Muscle layer of colon (tissue), 2 donors: Measurements from ENCODE around the gene C4orf54.

Source experiments
- H3K27ac ChIP-seq: one replicate; pipeline ENCODE4 v1.7.0; 2013; ENCODE audit warnings: low read depth, mild to moderate bottlenecking, low read length, moderate library complexity
- H3K27me3 ChIP-seq, 2 donors: one replicate each; pipeline ENCODE4 v1.7.0; 2013; ENCODE audit warnings: low read length in 2 of 2, mild to moderate bottlenecking in 2 of 2; ENCODE audit not compliant: insufficient read depth in 2 of 2, control insufficient read depth in 1 of 2
- H3K36me3 ChIP-seq: one replicate; pipeline ENCODE4 v1.7.0; 2013; ENCODE audit warnings: mild to moderate bottlenecking, low read length; ENCODE audit not compliant: insufficient read depth
- H3K4me1 ChIP-seq: one replicate; pipeline ENCODE4 v1.7.0; 2013; ENCODE audit warnings: mild to moderate bottlenecking, low read length; ENCODE audit not compliant: insufficient read depth
- H3K4me3 ChIP-seq, 2 donors: one replicate each; pipeline ENCODE4 v1.7.0; 2013; ENCODE audit warnings: low read length in 2 of 2, low read depth in 1 of 2, mild to moderate bottlenecking in 1 of 2, moderate library complexity in 1 of 2
- H3K9ac ChIP-seq: one replicate; pipeline ENCODE4 v1.7.0; 2013; ENCODE audit warnings: low read length
- H3K9me3 ChIP-seq: one replicate; pipeline ENCODE4 v1.7.0; 2013; ENCODE audit warnings: mild to moderate bottlenecking, low read length
- donor health status: abdominal sarcoma.
- donor health status: Adenocarcinoma of cecum.

Gene C4orf54

DNA sequence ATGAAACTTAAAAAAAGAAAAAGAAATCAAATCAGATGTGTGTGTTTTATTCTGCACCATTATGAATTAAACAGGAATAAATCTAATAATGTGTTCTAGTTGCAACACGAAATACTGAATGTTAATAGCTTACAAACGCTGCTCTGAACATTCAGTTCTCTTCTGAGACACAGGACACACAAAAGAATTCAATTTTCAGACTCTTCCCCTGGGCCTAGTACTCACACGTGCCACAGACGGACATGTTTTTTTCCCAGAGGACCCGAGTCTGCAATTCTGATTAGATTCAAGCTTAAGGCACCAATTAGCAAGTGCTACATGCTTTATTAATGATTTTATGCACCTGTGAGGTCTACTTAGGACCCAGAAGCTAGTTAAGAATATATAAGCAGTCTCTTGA, 20.5 kb downstream of the C4orf54 start:
- no peak overlapping the region for H3K4me3 ChIP-seq
- no peak overlapping the region for H3K9ac ChIP-seq
- H3K27ac ChIP-seq, result no peak overlapping the region
- no peaks in the 10 kb centered on the region for H3K9me3 ChIP-seq
- no peaks in the 10 kb centered on the region for H3K27me3 ChIP-seq
- H3K4me1 ChIP-seq, result no peaks in the 10 kb centered on the region
- no peaks in the 10 kb centered on the region for H3K36me3 ChIP-seq

DNA sequence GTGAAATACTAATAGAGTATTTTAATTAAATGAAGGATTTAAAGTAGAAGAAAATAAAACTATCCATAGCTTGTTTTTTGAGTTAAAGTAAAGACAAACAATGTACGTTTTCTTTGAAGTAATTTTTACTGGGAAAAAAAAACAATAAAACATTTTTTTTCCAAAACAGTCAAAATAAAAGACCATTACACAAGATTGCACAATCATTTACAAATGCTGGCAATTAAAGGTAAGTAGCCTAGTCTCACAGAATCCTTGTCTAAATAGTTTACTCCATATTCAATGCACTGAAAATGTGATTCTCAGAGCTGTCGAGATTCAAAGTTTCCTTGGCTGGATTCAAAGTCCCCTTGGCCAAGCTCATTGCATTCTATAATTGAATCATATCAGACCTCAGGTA, 21.2 kb downstream of the C4orf54 start:
- no peak overlapping the region for H3K4me3 ChIP-seq
- no peaks in the 10 kb centered on the region for H3K27me3 ChIP-seq
- no peaks in the 10 kb centered on the region for H3K4me1 ChIP-seq
- H3K9ac ChIP-seq, result no peak overlapping the region
- no peak overlapping the region for H3K27ac ChIP-seq
- H3K36me3 ChIP-seq, result no peaks in the 10 kb centered on the region
- H3K9me3 ChIP-seq, result no peaks in the 10 kb centered on the region

DNA sequence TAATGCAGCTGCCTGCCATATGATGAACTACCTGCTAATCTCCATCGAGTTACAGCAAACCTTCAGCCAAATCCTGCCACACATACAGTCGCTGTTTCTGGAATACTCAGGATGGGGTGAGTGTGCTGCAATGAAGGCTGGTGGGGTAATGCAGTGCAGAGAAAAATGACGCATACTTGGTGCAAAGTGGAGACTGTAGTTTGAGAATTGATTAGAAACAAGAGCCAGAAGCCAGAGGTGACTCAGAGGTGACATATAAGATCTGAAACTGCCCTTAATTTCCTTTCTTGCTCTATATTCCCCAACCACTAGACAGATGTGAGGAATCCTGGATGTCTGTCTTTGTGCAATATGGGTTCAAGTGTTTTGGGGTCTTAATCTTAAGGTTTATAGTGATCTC, 22.0 kb downstream of the C4orf54 start:
- no peak overlapping the region for H3K4me3 ChIP-seq

DNA sequence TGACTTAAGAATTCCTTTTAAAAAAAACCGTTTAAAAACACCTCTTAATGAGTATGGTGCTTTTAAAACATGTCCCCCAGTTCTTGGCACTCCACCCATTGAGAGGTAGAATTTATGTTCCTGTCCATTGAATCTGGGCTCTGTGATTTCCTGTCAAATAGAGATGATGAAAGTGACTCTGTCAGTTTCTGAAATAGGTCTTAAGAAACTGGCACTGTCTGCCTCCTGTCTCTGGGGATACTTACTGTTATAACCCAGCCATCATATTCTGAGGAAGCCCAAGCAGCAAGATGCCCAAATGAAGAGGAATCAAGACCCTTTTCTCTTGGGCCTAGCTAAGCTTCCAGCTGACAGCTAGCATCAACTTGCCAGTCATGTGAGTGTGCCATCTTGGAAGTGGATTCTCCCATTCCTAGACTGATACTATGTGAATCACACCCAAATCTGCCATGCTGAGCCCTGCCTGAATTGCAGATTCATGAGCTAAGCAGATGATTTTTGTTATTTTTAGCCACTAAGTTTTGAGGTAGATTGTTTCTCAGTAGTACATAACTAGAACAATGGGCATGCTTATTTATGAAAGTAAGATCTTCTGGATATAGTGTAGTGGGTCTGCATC, 22.8 kb downstream of the C4orf54 start:
- Histone ChIP-seq H3K36me3 (no peaks in the 10 kb centered on the region), H3K27ac (no peak overlapping the region), H3K4me1 (no peaks in the 10 kb centered on the region), H3K27me3 (no peaks in the 10 kb centered on the region), H3K4me3 (no peak overlapping the region), H3K9ac (no peak overlapping the region), H3K9me3 (no peaks in the 10 kb centered on the region)

More for the DNA sequence above, 22.0 kb downstream of the C4orf54 start:
- H3K9ac ChIP-seq, result no peak overlapping the region
- no peaks in the 10 kb centered on the region for H3K9me3 ChIP-seq
- H3K36me3 ChIP-seq, result no peaks in the 10 kb centered on the region
- no peaks in the 10 kb centered on the region for H3K27me3 ChIP-seq
- no peak overlapping the region for H3K27ac ChIP-seq
- H3K4me1 ChIP-seq, result no peaks in the 10 kb centered on the region

DNA sequence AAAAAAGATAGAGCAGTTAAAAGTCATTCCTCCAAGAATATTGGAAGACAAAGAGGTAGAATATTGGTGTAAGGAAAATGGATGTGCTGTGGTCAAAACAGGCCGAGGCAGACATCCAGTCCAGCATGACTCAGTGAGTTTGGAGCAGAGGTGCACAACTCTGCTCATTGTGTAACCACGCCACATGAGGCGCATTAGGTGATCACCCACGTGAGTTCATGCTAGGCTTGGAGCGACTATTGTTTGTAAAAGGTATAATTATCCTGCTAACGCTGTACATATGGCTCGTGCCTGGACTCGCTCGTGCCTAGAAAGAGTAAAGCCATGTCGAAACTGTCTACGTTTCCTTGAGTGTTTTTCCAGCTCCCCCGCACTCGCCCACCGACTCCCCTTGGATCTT, 23.9 kb downstream of the C4orf54 start:
- H3K9ac ChIP-seq, result no peak overlapping the region
- no peak overlapping the region for H3K4me3 ChIP-seq
- H3K27ac ChIP-seq, result no peak overlapping the region
- no peaks in the 10 kb centered on the region for H3K9me3 ChIP-seq
- H3K4me1 ChIP-seq, result no peaks in the 10 kb centered on the region
- H3K36me3 ChIP-seq, result no peaks in the 10 kb centered on the region
- H3K27me3 ChIP-seq, result no peaks in the 10 kb centered on the region

DNA sequence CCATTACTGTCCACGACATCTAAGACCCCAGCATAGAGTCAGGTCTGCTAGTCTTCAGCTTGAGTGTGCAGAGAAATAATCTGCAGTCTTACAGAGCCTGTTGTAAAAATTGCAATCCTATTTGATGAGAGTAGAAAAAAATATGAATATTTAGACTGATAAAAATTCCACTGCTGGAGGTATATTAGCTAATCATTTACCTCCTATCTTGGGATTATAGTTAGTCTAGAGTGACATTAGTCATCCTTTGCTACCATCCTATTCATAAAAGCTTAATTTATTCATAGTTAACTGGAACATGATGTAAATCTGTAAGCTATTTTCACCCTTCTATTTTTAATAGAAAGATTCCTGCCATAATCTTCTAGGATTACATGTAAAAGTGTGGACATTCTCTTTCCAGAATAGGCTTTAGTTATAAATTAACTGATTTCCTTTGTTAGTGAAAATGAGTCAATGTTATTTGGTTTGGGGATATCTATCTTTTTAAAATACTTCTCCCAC, 26.7 kb downstream of the C4orf54 start:
- no peak overlapping the region for H3K27ac ChIP-seq
- H3K9me3 ChIP-seq, result no peaks in the 10 kb centered on the region
- H3K36me3 ChIP-seq, result no peaks in the 10 kb centered on the region
- no peaks in the 10 kb centered on the region for H3K4me1 ChIP-seq
- H3K4me3 ChIP-seq, result no peak overlapping the region
- no peak overlapping the region for H3K9ac ChIP-seq
- H3K27me3 ChIP-seq, result no peaks in the 10 kb centered on the region

DNA sequence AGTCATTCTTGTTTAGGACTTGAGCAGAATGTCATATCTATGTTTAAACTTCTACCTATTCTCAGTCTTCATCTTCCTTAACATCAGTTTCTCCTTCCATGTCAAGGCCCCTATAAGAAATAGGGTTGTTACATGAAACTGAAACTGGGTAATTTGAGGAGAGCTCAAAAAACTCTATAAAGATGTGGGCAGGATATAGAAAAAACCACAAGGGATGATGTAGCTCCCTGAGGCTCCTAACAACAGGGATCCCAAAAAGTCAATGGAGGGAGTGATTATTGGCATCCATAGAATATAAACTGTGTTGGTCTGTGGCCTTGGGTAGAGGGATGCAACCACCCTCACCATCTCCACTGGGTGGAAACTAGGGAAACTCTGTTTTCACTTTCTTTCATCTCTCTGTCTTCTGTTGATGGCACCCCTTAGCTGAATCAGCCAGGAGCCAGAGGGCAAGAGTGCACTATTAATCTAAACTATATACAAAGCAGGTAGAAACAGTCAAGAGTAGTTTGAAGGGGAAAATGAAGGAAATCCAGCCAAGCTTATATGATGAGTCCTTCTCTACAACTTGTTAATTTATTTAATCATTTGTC, 27.6 kb downstream of the C4orf54 start:
- Histone ChIP-seq H3K27ac (no peak overlapping the region), H3K4me3 (no peak overlapping the region), H3K9me3 (no peaks in the 10 kb centered on the region), H3K4me1 (no peaks in the 10 kb centered on the region), H3K36me3 (no peaks in the 10 kb centered on the region), H3K9ac (no peak overlapping the region), H3K27me3 (no peaks in the 10 kb centered on the region)

DNA sequence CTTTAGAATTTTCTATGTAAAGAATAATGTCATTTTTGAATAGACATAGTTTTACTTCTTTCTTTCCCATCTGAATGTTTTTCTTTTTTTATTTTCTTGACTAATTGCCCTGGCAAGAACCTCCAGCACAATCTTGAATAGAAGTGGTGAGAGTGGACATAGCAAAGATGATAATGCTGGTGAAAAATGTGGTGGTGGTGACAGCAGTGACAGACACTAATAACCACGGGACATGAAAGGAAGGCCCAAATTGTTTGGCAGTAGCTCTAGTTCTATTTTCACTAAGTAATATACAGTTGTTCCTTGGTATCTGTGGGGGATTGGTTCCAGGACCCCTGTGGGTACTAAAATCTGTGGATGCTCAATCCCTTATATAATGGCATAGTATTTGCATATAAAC, 29.6 kb downstream of the C4orf54 start:
- Histone ChIP-seq H3K36me3 (no peaks in the 10 kb centered on the region), H3K4me1 (peaks cover 12% of the 10 kb centered on the region), H3K27me3 (no peaks in the 10 kb centered on the region), H3K4me3 (no peak overlapping the region), H3K9ac (no peak overlapping the region), H3K27ac (no peak overlapping the region), H3K9me3 (no peaks in the 10 kb centered on the region)

DNA sequence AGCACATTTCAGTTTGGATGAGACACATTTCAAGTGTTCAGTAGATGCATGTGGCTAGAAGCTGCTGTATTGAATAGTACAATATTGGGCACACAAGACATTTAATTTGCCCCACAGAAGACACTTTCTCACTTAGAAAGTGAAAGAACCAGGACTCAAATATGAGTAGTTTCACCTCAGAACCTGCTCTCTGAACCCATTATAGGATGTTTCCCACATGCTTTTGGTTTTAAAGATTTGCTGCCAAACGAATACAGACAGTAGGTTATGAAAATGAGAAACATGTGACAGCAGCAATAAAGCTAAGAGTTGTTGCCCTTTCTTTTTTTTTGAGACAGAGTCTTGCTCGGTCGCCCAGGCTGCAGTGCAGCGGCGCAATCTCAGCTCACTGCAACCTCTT, 32.3 kb downstream of the C4orf54 start:
- Histone ChIP-seq H3K4me3 (no peak overlapping the region), H3K27ac (no peak overlapping the region), H3K36me3 (no peaks in the 10 kb centered on the region), H3K9me3 (no peaks in the 10 kb centered on the region), H3K9ac (no peak overlapping the region), H3K4me1 (peaks cover 19% of the 10 kb centered on the region), H3K27me3 (no peaks in the 10 kb centered on the region)

DNA sequence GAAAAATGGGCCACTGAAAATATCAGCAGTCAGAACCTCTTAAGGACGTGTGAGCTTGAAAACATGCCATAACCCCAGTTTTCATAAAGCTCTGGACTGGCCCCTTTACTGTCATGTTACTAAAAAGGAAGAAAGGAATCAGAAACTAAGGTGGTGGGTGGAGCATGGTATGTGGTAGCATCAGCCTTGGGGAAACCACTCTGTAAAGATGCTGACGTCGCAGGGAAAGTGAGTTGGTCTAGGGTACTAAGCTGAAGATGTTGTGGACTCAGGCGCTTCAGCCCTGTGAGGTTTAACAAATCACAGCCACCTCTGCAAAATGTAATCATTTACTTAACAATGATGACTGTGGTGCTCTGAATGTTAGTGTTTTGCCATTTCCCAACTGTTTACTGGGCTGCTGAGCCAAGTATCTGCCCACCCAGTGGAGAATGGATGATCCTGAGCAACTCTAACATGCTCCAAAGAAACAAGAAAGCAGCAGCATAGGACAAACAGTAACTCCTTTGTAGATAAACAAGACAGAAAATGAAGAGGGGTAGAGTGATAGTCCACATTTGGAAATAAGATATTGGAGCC, 33.4 kb downstream of the C4orf54 start:
- Histone ChIP-seq H3K27ac (peak overlapping the region; percentile 53), H3K9ac (no peak overlapping the region)

DNA sequence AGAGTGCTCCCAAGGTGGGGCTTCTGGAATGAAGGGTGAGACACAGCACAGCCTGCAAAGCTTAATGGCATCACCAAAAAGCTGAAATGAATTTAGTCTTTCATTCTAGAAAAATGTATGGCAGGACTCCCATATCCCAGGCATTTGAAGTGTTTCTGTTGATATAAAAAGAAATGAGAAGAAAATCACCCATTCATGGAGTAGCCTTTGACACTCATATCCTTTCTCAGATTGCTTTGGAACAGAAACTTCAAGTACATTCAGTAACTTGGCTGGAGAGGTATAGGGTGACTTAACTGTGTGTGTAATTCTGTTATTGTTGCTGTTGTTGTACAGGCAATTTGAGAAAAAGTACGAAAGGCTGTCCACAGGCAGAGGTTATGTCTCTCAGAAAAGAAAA, 35.3 kb downstream of the C4orf54 start:
- peaks cover 19% of the 10 kb centered on the region for H3K4me1 ChIP-seq
- no peaks in the 10 kb centered on the region for H3K9me3 ChIP-seq
- no peaks in the 10 kb centered on the region for H3K27me3 ChIP-seq
- H3K4me3 ChIP-seq, result no peak overlapping the region
- no peaks in the 10 kb centered on the region for H3K36me3 ChIP-seq
- no peak overlapping the region for H3K9ac ChIP-seq
- H3K27ac ChIP-seq, result no peak overlapping the region

More for the DNA sequence above, 33.4 kb downstream of the C4orf54 start:
- H3K4me3 ChIP-seq, result no peak overlapping the region
- H3K36me3 ChIP-seq, result no peaks in the 10 kb centered on the region
- peaks cover 19% of the 10 kb centered on the region for H3K4me1 ChIP-seq
- no peaks in the 10 kb centered on the region for H3K27me3 ChIP-seq
- H3K9me3 ChIP-seq, result no peaks in the 10 kb centered on the region

DNA sequence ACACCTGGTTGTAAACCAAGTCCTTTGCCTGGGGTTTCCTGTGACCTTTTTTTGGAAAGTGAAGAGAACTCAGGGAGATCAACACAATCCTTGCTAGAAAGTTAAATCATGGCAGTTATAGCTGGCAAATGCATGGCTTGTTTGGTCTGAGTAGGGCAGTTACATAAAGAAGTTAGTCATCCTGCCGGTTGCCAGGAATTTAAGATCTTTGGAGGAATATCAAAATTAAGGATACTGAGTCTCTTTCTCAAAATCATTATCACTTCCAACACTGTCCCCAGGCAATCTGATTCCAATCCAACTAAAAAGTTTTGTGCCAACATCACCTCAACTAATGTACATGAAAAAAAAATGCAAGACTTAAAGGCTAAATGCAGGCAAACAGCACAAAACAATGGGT, 40.3 kb downstream of the C4orf54 start:
- no peak overlapping the region for H3K9ac ChIP-seq
- H3K36me3 ChIP-seq, result no peaks in the 10 kb centered on the region
- peak overlapping the region; percentile 22 for H3K27ac ChIP-seq
- peaks cover 25% of the 10 kb centered on the region for H3K4me1 ChIP-seq
- H3K27me3 ChIP-seq, result no peaks in the 10 kb centered on the region
- H3K9me3 ChIP-seq, result no peaks in the 10 kb centered on the region
- no peak overlapping the region for H3K4me3 ChIP-seq
